Astrocyte of the hippocampus (primary cell): ENCODE results near the gene PIEZO2.

Experiments used
- DNase-seq: peaks from one replicate; pipeline ENCODE4 v3.0.0; 2011; ENCODE audit warnings: low read depth, low spot score

Gene PIEZO2

GRCh38 chr18:11027862-11028261 is 121.5 kb downstream of the PIEZO2 start:
- DNase-seq, result no peak

DNA sequence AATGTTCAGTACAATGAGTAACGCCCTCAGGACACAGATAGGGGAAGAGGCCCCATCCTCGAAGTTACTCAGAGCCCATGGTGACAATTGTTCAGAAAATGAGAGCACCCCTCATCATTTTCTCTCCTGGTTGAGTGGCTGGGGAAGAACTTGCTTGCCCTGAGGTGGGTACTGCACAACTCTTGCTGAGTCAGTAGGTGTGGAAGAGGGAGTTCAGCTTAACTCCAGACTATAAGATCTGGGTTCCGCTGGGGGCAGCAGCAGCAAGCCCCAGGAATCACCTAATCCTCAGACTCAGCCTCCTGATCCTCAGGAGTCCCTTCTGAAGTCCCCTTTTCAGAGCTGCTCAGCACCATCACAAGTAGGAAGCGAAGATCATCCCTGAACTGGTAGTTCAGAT is 123.7 kb downstream of the PIEZO2 start:
- DNase-seq, result no peak

DNA sequence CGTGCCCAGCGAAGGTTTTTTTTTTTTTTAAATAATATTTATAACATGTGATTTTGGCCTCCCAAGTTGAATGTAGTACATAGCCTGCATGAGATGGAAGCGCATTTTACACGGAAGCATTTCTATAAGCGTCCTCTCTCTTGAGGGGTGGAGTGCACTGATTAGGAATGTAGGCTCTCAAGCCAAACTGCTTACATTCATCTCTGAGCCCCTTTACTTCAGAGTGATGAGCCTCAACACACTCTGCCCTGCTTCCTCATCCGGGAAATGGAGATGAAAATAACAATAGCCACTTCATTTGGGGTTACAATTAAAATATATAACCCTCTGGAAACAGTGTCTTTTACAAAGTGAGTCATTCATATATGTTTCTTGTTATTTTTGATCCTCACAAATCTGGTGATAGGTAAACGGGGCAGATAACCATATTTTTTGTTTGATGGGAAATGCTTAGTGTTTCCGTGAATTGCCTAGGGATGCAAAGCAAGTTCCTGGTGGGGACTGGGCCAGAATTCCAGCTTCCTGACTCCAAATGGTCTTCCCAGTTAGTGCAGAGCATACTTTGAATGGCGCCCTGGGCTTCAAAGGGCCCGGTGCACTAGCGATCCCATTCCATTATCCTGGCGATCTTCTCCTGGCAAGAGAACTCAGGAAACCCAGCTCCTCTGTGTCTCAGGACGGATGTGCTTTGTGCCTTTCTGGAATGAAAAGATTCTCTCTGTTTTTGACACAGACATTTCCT is 124.3 kb downstream of the PIEZO2 start:
- no peak for DNase-seq

GRCh38 chr18:11021477-11021876 is 127.9 kb downstream of the PIEZO2 start:
- DNase-seq, result no peak

- no peak for DNase-seq
Observed at GRCh38 chr18:11020877-11021414, 128.4 kb downstream of the PIEZO2 start.

- no peak for DNase-seq
Observed at GRCh38 chr18:11020161-11020853, 129.1 kb downstream of the PIEZO2 start.

DNA sequence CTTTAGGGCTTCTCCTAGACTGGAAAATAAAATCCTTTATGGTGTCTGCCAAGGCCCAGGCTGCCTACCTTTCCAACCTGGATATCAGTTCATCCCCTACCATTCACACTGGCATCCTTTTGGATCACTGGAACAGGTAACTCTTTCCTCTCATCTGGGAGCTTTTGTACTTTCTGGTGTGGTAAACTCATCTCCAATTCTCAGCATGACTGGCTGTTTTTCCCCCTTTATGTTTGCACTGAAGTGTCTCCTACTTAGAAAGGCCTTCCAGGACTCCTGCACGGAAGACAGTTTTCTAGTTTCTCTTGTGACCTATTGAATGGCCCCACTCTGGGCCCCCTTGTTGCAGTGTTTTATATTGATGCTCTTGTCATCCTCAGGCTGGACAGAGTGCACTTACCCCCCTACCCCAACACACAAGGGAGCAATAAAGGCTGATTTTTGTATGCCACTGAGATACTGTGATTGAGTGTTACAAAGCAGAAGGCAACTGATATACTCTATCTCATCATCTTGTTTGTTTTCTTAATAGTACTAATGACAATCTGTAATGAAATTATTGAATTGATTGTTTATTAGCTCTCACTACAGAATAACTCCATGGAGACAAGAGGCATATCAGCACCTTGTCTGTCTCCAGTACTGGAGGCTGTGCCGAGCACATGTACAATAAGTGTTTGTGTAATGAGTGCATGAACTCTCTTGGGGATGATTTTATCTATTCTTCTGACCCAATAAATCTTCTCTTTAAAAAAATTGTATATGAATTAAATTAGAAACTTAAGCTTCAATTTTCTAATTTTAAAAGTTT is 129.9 kb downstream of the PIEZO2 start:
- DNase-seq, result no peak

GRCh38 chr18:11009869-11010268 is 139.5 kb downstream of the PIEZO2 start:
- DNase-seq, result no peak

DNA sequence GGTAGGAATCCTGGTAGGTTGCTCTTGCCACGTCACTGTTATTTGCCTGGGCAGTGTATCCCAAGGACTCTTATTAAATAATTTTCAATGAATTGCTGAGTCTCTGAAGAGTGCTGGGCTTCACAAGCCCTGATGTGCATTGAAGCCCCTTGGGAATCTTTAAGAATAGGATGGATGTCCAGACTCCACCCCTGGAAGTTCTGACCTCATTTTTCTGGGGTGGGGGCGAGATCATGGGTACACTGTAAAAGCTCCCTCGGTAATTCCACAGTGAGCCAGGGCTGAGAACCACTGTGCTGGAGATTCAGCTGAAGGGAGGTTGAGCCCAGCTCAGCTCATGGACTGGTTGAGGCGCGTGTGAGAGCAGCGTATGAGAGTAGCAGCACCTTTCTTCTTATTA is 140.2 kb downstream of the PIEZO2 start:
- no peak for DNase-seq

DNA sequence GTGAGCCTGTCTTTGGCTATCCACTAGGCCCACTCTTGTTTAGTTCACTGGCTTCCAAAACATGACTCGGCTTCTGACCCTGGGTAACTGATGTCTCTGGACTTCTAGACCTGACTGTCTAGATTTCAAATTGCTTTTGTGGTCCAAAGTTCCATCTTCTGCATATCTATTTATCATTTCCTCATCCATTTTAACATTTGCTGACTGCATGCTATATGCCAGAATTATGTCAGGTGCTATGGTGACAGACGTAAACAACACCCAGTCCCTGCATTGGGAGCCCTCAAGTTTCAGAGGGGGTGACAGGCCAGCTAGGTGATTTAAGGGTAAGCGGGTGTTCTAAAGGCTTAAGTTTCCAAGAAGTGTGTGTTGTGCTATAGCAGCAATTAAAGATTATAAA is 140.9 kb downstream of the PIEZO2 start:
- no peak for DNase-seq

DNA sequence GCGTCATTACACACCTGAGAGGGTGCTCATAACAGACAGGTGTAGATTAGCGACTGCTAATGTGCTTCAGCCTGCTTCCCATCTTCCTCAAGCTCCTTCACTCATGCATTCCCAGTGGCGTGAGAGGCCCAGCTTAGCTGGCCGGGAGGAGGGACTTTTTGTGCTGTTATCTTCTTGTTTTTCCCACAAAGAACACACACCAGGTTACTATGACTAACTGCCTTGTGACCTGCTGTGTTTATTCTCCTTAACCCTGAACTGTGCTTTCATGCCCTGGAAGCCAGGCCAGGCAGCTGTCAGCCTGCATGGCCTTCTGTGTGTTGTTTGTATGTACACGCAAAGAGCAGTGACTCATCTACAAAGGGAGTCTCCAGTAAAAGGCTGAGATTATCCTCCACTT is 143.8 kb downstream of the PIEZO2 start:
- peak; percentile 10 for DNase-seq

GRCh38 chr18:11004951-11005350 is 144.4 kb downstream of the PIEZO2 start:
- no peak for DNase-seq

DNA sequence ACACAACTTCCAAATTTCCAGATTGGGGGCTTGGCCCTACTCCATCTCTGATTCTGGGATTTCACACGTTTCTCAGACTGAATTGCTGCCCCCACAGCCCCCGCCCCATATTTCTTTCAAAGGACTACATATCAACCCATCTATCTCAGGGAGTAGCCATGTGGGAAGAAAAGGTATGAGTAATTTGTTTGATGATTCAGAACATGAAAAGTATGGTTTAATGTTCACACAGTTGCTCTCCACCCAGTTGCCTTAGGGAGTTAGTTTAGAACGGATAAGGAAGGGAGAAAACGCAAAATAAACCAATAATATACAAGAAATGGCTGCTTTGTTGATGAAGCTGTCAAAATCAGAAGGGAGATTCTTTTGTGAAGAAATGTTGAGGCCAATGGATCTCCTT is 145.1 kb downstream of the PIEZO2 start:
- no peak for DNase-seq

- no peak for DNase-seq
Observed at GRCh38 chr18:11002796-11003195, 146.6 kb downstream of the PIEZO2 start.

DNA sequence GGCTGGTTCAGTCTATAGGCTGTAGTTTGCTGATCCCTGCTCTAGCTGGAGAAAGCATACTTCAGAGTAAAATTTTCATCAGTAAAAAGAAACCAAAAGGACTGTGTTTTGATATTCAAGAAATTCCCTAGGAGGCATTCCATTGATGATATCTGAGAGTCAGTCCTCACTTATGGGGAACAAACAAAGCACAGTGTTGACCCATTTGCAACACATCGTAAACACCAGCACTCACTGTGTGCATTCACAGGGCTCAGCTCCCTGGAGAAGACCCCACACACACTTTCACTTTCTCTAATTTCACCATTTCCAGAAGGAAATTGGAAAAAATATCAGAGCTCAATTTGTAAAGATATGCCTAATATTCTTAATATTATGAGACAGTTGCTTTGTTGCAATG is 147.1 kb downstream of the PIEZO2 start:
- no peak for DNase-seq

GRCh38 chr18:11000071-11000470 is 149.3 kb downstream of the PIEZO2 start:
- no peak for DNase-seq

DNA sequence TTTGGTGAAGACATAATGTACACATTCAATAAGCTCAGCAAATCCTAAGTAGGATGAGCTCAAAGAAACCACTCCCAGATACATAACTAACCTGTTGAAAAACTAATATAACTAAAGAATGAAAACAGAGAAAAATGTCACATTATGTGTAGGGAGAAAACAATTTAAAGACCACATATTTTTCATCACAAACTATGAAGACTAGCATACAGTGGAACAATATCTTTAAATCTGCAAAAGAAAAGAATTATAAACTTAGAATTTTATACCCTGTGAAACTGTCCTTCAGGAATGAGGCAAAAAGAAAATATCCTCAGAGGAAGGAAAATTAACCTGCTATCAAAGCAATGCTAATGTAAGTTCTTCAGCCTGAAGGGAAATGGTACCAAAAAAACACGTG is 151.5 kb downstream of the PIEZO2 start:
- DNase-seq, result no peak

GRCh38 chr18:10995550-10995949 is 153.8 kb downstream of the PIEZO2 start:
- DNase-seq, result no peak

DNA sequence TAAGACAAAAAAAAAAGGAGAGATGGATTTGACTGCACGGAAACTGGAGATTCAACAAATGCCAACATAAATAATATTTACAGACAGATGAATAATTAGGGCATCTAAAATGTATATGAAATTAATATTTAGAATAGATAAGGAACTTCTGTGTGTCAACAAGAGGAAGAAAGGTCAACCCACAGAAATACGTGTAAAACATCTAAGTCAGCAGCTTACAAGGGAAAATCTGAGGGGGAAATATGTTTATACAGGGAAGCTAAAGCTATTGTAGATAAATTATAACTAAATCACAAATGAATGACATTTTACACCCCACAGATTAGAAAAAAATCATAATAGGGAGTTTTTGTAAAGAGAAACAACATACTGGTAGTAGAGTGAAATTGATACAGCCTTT is 159.9 kb downstream of the PIEZO2 start:
- DNase-seq, result no peak

- DNase-seq, result no peak
Observed at GRCh38 chr18:10985689-10986088, 163.7 kb downstream of the PIEZO2 start.

DNA sequence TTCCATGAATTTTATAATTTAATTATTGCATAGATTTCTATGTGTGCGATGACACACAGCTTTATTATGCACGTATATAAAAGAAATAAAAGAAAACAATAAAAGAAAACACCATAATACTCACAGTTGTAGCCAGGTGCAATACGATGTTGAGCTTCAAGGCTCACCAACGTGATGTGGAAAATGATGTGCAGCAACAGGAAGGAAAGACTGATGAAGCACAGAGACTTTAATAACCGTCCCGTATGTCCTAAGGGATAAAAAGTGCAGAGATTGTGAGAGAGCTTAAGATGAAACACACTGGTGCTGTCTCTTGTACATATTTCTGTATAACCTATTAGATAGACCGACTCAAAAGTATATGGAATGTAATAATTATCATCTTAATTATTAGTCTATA is 170.0 kb downstream of the PIEZO2 start:
- DNase-seq, result no peak

GRCh38 chr18:10977042-10977441 is 172.3 kb downstream of the PIEZO2 start:
- DNase-seq, result no peak
